HepG2 (cell line): ENCODE results near the gene RNF149. TPM values are rescaled to one million over a fixed set of nuclear protein-coding genes. Genes with fewer than 3 reads are reported as not detected.

Source experiments
- CBX1 ChIP-seq: IDR thresholded peaks from one replicate; pipeline ENCODE4 v1.6.1; 2016; ENCODE audit warnings: antibody characterized with exemption, low read depth
- KLF11 ChIP-seq: IDR thresholded peaks from 2 replicates; pipeline ENCODE4 v1.6.1; 2016; ENCODE audit warnings: missing compliant biosample characterization
- KLF12 ChIP-seq: sonication (generic); formaldehyde crosslinking; IDR thresholded peaks from 2 replicates; pipeline ENCODE4 v1.4.0; 2020; ENCODE audit warnings: missing genetic modification reagents, borderline replicate concordance
- MAFK ChIP-seq, 2 experiments: IDR thresholded peaks in 1 of 2; conservative IDR thresholded peaks in 1 of 2; 2 replicates each; pipeline ENCODE4 v1.6.1; 2011; ENCODE audit warnings: improper control_type of control experiment in 2 of 2, low read length in 2 of 2
- MAZ ChIP-seq, 2 experiments: sonication (generic) in 1 of 2; formaldehyde crosslinking in 1 of 2; IDR thresholded peaks; 2 replicates each; pipeline versions ENCODE4 v1.5.0 to v1.6.1; 2012 to 2020; ENCODE audit warnings: low read depth in 2 of 2, mild to moderate bottlenecking in 2 of 2, borderline replicate concordance in 1 of 2, improper control_type of control experiment in 1 of 2, low read length in 1 of 2, missing genetic modification reagents in 1 of 2, moderate library complexity in 1 of 2
- MTF1 ChIP-seq: sonication (generic); formaldehyde crosslinking; IDR thresholded peaks from 2 replicates; pipeline ENCODE4 v1.5.0; 2020; ENCODE audit warnings: missing genetic modification reagents
- PRMT3 ChIP-seq: sonication (generic); formaldehyde crosslinking; IDR thresholded peaks from 2 replicates; pipeline ENCODE4 v1.8.1; 2022; ENCODE audit warnings: low read depth, mild to moderate bottlenecking, moderate library complexity, missing genetic modification reagents, borderline replicate concordance
- PTBP1 ChIP-seq: fragments of 200-400 bp; formaldehyde crosslinking; IDR thresholded peaks from 2 replicates; pipeline ENCODE4 v1.6.1; 2018; ENCODE audit warnings: low read length, low read depth; ENCODE audit not compliant: poor library complexity, severe bottlenecking
- RBAK ChIP-seq: sonication (generic); formaldehyde crosslinking; IDR thresholded peaks from 2 replicates; pipeline ENCODE4 v1.5.1; 2020; ENCODE audit warnings: mild to moderate bottlenecking, missing genetic modification reagents
- REXO4 ChIP-seq: sonication (generic); formaldehyde crosslinking; IDR thresholded peaks from 2 replicates; pipeline ENCODE4 v1.8.0; 2022; ENCODE audit warnings: missing genetic modification reagents, mild to moderate bottlenecking, borderline replicate concordance
- SCMH1 ChIP-seq: sonication (generic); formaldehyde crosslinking; IDR thresholded peaks from 2 replicates; pipeline ENCODE4 v1.9.0; 2021; ENCODE audit warnings: missing genetic modification reagents, mild to moderate bottlenecking, borderline replicate concordance
- SMAD3 ChIP-seq: sonication (generic); formaldehyde crosslinking; IDR thresholded peaks from 2 replicates; pipeline ENCODE4 v1.4.0; 2020; ENCODE audit warnings: missing genetic modification reagents
- TBX2 ChIP-seq: sonication (generic); formaldehyde crosslinking; IDR thresholded peaks from 2 replicates; pipeline ENCODE4 v1.5.0; 2020; ENCODE audit warnings: missing genetic modification reagents, mild to moderate bottlenecking, borderline replicate concordance
- ZNF451 ChIP-seq: sonication (generic); formaldehyde crosslinking; IDR thresholded peaks from 2 replicates; pipeline ENCODE4 v1.5.0; 2020; ENCODE audit warnings: mild to moderate bottlenecking, missing genetic modification reagents
- ZNF713 ChIP-seq: sonication (generic); formaldehyde crosslinking; IDR thresholded peaks from 2 replicates; pipeline ENCODE4 v1.4.0; 2020; ENCODE audit warnings: mild to moderate bottlenecking, missing genetic modification reagents
- ZSCAN25 ChIP-seq: sonication (generic); formaldehyde crosslinking; IDR thresholded peaks from 2 replicates; pipeline ENCODE4 v1.8.0; 2022; ENCODE audit warnings: mild to moderate bottlenecking, missing genetic modification reagents
- ZZZ3 ChIP-seq: sonication (generic); formaldehyde crosslinking; IDR thresholded peaks from 2 replicates; pipeline ENCODE4 v1.4.0; 2020; ENCODE audit warnings: missing genetic modification reagents, mild to moderate bottlenecking, borderline replicate concordance
- polyA plus RNA-seq, 8 experiments: library from polyadenylated mRNA; depleted of rRNA in 3 of 8; stranded (reverse) in 7 of 8; unstranded in 1 of 8; fragments of >200 nt; fragmentation: Illumina TruSeq in 4 of 8; extraction: Trizol in 4 of 8; gene quantifications; 2 replicates each; pipeline versions ENCODE4 v1.2.1 to v1.2.3, GENCODE V29; 2011 to 2016; ENCODE audit warnings: low read depth in 4 of 8, missing spikeins in 1 of 8, mixed read lengths in 1 of 8; ENCODE audit not compliant: insufficient read depth in 1 of 8
- total RNA-seq, 5 experiments: library from RNA; depleted of rRNA; stranded (reverse); fragments of >200 nt; fragmentation: Illumina TruSeq; extraction: Trizol; gene quantifications; 2 replicates each; pipeline ENCODE4 v1.2.3, GENCODE V29; 2016; ENCODE audit warnings: low read depth in 1 of 5
- TF ChIP-seq, protein P1 (sequence below): sonication (generic); IDR thresholded peaks from 2 replicates; pipeline ENCODE4 v1.6.1; 2016; ENCODE audit warnings: low read depth, borderline replicate concordance
- TF ChIP-seq, protein P2 (sequence below): sonication (generic); formaldehyde crosslinking; IDR thresholded peaks from 2 replicates; pipeline ENCODE4 v1.9.0; 2022; ENCODE audit warnings: missing genetic modification reagents, mild to moderate bottlenecking, borderline replicate concordance
- TF ChIP-seq, protein P3 (sequence below): sonication (generic); formaldehyde crosslinking; IDR thresholded peaks from 2 replicates; pipeline ENCODE4 v1.4.0; 2020; ENCODE audit warnings: mild to moderate bottlenecking, missing genetic modification reagents
- TF ChIP-seq, protein P4 (sequence below): sonication (generic); formaldehyde crosslinking; IDR thresholded peaks from 2 replicates; pipeline ENCODE4 v1.9.0; 2021; ENCODE audit warnings: missing genetic modification reagents, mild to moderate bottlenecking, borderline replicate concordance

Gene RNF149
- total and polyA plus RNA-seq, 2 of the 13 experiments (the other 11 are each of a cell fraction or from before 2014, with no cell fraction given) = 87.6 to 109 TPM

DNA sequence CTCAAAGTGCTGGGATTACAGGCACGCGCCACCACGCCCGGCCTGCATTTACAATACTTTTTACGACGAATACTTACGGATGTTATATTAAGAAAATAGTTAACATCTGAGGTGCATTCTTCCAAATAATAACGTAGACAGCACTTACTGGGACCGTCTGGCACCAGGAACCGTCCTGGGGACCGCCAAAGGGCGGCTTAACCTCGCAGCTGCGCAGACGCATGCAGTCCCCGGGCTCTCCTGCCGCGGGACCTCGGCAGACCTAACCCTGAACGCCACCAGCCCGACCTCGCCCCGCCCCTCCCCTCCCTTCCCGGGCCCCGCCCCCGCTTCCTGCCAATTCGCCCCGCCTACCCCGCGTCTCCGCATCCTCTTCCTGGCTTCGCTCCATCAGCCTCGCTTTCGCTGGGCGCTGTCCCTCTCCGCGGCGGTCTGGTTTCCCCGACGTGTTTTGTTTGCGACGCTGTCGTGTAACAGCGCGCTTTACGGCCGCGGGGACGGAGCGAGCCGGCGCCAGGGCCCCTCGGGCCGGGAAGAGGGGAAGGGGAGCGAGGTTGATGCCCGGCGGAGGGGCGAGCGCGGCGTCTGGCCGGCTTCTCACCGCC is 56.0 kb downstream of the RNF149 start, which contains the start of gene CNOT11 (continued):
- 0 out of 2 replicates have a peak, but pooled peaks have one; percentile 18 for TF ChIP-seq REXO4 (CRISPR knock-in tag)
- TF ChIP-seq, protein P1, sequence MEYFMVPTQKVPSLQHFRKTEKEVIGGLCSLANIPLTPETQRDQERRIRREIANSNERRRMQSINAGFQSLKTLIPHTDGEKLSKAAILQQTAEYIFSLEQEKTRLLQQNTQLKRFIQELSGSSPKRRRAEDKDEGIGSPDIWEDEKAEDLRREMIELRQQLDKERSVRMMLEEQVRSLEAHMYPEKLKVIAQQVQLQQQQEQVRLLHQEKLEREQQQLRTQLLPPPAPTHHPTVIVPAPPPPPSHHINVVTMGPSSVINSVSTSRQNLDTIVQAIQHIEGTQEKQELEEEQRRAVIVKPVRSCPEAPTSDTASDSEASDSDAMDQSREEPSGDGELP = 0 out of 2 replicates have a peak, but pooled peaks have one; percentile 28
- peak; percentile 73; the same call in 1 of the 2 replicates for TF ChIP-seq TBX2 (CRISPR knock-in tag)
- TF ChIP-seq, protein P2, sequence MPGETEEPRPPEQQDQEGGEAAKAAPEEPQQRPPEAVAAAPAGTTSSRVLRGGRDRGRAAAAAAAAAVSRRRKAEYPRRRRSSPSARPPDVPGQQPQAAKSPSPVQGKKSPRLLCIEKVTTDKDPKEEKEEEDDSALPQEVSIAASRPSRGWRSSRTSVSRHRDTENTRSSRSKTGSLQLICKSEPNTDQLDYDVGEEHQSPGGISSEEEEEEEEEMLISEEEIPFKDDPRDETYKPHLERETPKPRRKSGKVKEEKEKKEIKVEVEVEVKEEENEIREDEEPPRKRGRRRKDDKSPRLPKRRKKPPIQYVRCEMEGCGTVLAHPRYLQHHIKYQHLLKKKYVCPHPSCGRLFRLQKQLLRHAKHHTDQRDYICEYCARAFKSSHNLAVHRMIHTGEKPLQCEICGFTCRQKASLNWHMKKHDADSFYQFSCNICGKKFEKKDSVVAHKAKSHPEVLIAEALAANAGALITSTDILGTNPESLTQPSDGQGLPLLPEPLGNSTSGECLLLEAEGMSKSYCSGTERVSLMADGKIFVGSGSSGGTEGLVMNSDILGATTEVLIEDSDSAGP (CRISPR knock-in tag) = peak; percentile 86
- TF ChIP-seq MTF1 (CRISPR knock-in tag) = no peak
- TF ChIP-seq KLF12 (CRISPR knock-in tag) = 0 out of 2 replicates have a peak, but pooled peaks have one; percentile 29
- no peak for TF ChIP-seq ZNF451 (CRISPR knock-in tag)
- TF ChIP-seq, protein P3, sequence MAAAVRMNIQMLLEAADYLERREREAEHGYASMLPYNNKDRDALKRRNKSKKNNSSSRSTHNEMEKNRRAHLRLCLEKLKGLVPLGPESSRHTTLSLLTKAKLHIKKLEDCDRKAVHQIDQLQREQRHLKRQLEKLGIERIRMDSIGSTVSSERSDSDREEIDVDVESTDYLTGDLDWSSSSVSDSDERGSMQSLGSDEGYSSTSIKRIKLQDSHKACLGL (CRISPR knock-in tag) = peak; percentile 37; the same call in 1 of the 2 replicates
- TF ChIP-seq, protein P4, sequence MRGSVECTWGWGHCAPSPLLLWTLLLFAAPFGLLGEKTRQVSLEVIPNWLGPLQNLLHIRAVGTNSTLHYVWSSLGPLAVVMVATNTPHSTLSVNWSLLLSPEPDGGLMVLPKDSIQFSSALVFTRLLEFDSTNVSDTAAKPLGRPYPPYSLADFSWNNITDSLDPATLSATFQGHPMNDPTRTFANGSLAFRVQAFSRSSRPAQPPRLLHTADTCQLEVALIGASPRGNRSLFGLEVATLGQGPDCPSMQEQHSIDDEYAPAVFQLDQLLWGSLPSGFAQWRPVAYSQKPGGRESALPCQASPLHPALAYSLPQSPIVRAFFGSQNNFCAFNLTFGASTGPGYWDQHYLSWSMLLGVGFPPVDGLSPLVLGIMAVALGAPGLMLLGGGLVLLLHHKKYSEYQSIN = no peak
- no peak for TF ChIP-seq SCMH1 (CRISPR knock-in tag)
- peak; percentile 80 for TF ChIP-seq ZSCAN25 (CRISPR knock-in tag)
- no peak for TF ChIP-seq PRMT3 (CRISPR knock-in tag)
- TF ChIP-seq SMAD3 (CRISPR knock-in tag) = peak; percentile 75; the same call in 1 of the 2 replicates
- peak; percentile 40; the same call in 1 of the 2 replicates for TF ChIP-seq MAZ (IDR thresholded peaks at IDR 0.05; ENCODE audit: borderline replicate concordance, low read depth, low read length)
- TF ChIP-seq MAZ (CRISPR knock-in tag; IDR thresholded peaks at IDR 0.05; ENCODE audit: low read depth) = peak; percentile 61; the same call in 1 of the 2 replicates
- TF ChIP-seq CBX1 = peak; percentile 29
- TF ChIP-seq MAFK (conservative IDR thresholded peaks at IDR 0.05 in 1 of 2, IDR thresholded peaks at IDR 0.05 in 1 of 2; ENCODE audit: low read length in 2 of 2) = no peak
- no peak; the same call in 1 of the 2 replicates for TF ChIP-seq KLF11 (CRISPR knock-in tag)
- TF ChIP-seq ZNF713 (CRISPR knock-in tag) = no peak
- TF ChIP-seq ZZZ3 (CRISPR knock-in tag) = no peak; the same call in 1 of the 2 replicates
- no peak for TF ChIP-seq PTBP1
- TF ChIP-seq RBAK (CRISPR knock-in tag) = 0 out of 2 replicates have a peak, but pooled peaks have one; percentile 49
